Right lobe of liver (tissue), 6 donors: ENCODE results near the gene MRPL33. TPM values are rescaled to one million over a fixed set of nuclear protein-coding genes. Genes with fewer than 3 reads are reported as not detected.

Experiments
- ATAC-seq, 4 donors: fragments of 200-7000 bp; cut with Tn5 transposase; one replicate each; pipeline ENCODE4 v1.9.1; 2020; ENCODE audit warnings: mild to moderate bottlenecking in 4 of 4, moderate library complexity in 4 of 4
- DNase-seq, 3 donors: peaks; one replicate each; pipeline ENCODE4 v3.0.0-alpha.2; 2020
- H3K27ac ChIP-seq, 3 donors: fragments of 200-600 bp; one replicate each; pipeline ENCODE4 v1.8.0; 2022
- H3K27me3 ChIP-seq, 2 donors: fragments of 200-600 bp; one replicate each; pipeline ENCODE4 v1.8.0; 2022
- H3K36me3 ChIP-seq, 4 donors: fragments of 200-600 bp; sonication (generic) in 1 of 4; one replicate each; pipeline versions ENCODE4 v1.5.1 to v1.8.0; 2017 to 2022; ENCODE audit warnings: control low read depth in 1 of 4
- H3K4me1 ChIP-seq, 4 donors: fragments of 200-600 bp; sonication (generic) in 1 of 4; one replicate each; pipeline versions ENCODE4 v1.5.1 to v1.8.0; 2017 to 2022; ENCODE audit warnings: control low read depth in 1 of 4
- H3K4me3 ChIP-seq, 3 donors: fragments of 200-600 bp; one replicate each; pipeline ENCODE4 v1.8.0; 2022
- H3K9me3 ChIP-seq, 4 donors: fragments of 200-600 bp; sonication (generic) in 1 of 4; one replicate each; pipeline versions ENCODE4 v1.5.1 to v1.8.0; 2017 to 2022; ENCODE audit warnings: control low read depth in 1 of 4
- CTCF ChIP-seq, 4 donors: fragments of 200-600 bp in 3 of 4; fragments of 450-650 bp in 1 of 4; IDR thresholded peaks; one replicate each; pipeline versions ENCODE4 v1.5.1 to v1.8.0; 2016 to 2022; ENCODE audit warnings: antibody characterized with exemption in 4 of 4, mild to moderate bottlenecking in 2 of 4
- POLR2A ChIP-seq: fragments of 450-650 bp; IDR thresholded peaks from one replicate; pipeline ENCODE4 v1.6.1; 2017; ENCODE audit warnings: antibody characterized with exemption, mild to moderate bottlenecking
- WGBS: methylation state at CpG from one replicate; pipeline ENCODE4 v1.1.6; 2018; ENCODE audit warnings: low coverage, low lambda C conversion rate; ENCODE audit not compliant: insufficient coverage; ENCODE audit errors: missing lambda C conversion rate; 5-methylcytosine and 5-hydroxymethylcytosine counted together
- intact Hi-C, 2 donors: fragments of 100-400 bp; cut with DNase I; formaldehyde crosslinking; loops; one replicate each; pipeline versions ENCODE4 v1.11.2 to v1.14.1; 2022
- total RNA-seq, 6 experiments: library from RNA; depleted of rRNA in 2 of 6; stranded (reverse); fragments of >200 nt in 2 of 6; fragmentation: NEBNext Ultra II Directional in 3 of 6; extraction: Animal tissue kit (Norgen Biotek cat#: 25700) in 3 of 6; gene quantifications; one replicate each; pipeline versions ENCODE4 v1.1.0 to v1.2.4, GENCODE V29; 2016 to 2023
- donor health status: DM: no; HTN: yes; CAD: no.
- donor health status: DM: no; HTN: no; CAD: no.
- donor health status: DM: no; HTN: no; CAD: no.
- donor health status: DM: no; HTN: yes; CAD: no.
- donor health status: DM: no; HTN: yes; CAD: no.

MRPL33 gene
- total RNA-seq, 6 experiments from 2014 or later, result 28.9 to 63.4 (median 36.0) TPM

GRCh38 chr2:27824401-27824800, 52.9 kb downstream of the MRPL33 start:
- no peak overlapping the region for H3K27ac ChIP-seq
- no peaks in the 10 kb centered on the region for H3K4me1 ChIP-seq
- no peak overlapping the region for H3K4me3 ChIP-seq
- no peak for ATAC-seq
- WGBS, result 100% methylated on average over 1 of the region's 1 CpG
- DNase-seq, result no peak
- no peaks in the 10 kb centered on the region for H3K27me3 ChIP-seq
- H3K9me3 ChIP-seq, result no peaks in the 10 kb centered on the region
- TF ChIP-seq CTCF (IDR thresholded peaks at IDR 0.05), result no peak
- intact Hi-C loops, result no loop called here
- peaks cover 0 to 3% (median 0%) of the 10 kb centered on the region in 4 donors for H3K36me3 ChIP-seq

- Histone ChIP-seq H3K4me3 (no peak overlapping the region), H3K27me3 (no peaks in the 10 kb centered on the region), H3K27ac (no peak overlapping the region), H3K36me3 (peaks cover 0 to 8% (median 4%) of the 10 kb centered on the region in 4 donors), H3K4me1 (no peaks in the 10 kb centered on the region), H3K9me3 (peaks cover 0 to 5% (median 0%) of the 10 kb centered on the region in 4 donors)
- DNase-seq (no peak), ATAC-seq (no peak)
- no peak for TF ChIP-seq POLR2A
- TF ChIP-seq CTCF (IDR thresholded peaks at IDR 0.05), result no peak
- 83% methylated on average over 1 of the region's 1 CpG for WGBS
- intact Hi-C loops, result no loop called here
These were observed 56.8 kb downstream of the MRPL33 start for GRCh38 chr2:27828305-27828704.

Other genes starting within 250 kb of the MRPL33 start
- gene ZNF512, start 188.7 kb upstream of the MRPL33 start, total RNA-seq, result 10 to 100 TPM in 1 of 6 experiments, 1 to 10 TPM in 5; 5.5 to 13.4 (median 6.8) TPM
- 1 to 10 TPM in 4 of 6 experiments, under 1 TPM in 2; 0.74 to 2.1 (median 1.5) TPM for gene CCDC121, start 142.7 kb upstream of the MRPL33 start, total RNA-seq
- gene GPN1, start 142.7 kb upstream of the MRPL33 start, total RNA-seq, result 10 to 100 TPM in 4 of 6 experiments, 1 to 10 TPM in 2; 9.4 to 14.6 (median 11.3) TPM
- gene SUPT7L, start 108.1 kb upstream of the MRPL33 start, total RNA-seq, result 10 to 100 TPM; 11.4 to 15.3 (median 13.9) TPM
- 10 to 100 TPM in 2 of 6 experiments, 1 to 10 TPM in 4; 6.5 to 12.7 (median 8.5) TPM for gene SLC4A1AP, start 107.8 kb upstream of the MRPL33 start, total RNA-seq
- gene RBKS, start 118.7 kb downstream of the MRPL33 start, total RNA-seq, result 10 to 100 TPM; 13.5 to 18.6 (median 16.0) TPM
- 10 to 100 TPM; 17.1 to 39.4 (median 25.5) TPM for gene BABAM2, start 119.0 kb downstream of the MRPL33 start, total RNA-seq